ENCODE data around the gene PTPRN.
"Not testable (repeated sequence)": the region's sequence is repeated elsewhere in the genome, so short reads cannot be mapped to it uniquely, and the experiment has no call there.

The PTPRN gene

GRCh38 chr2:219272356-219272755 is 36.8 kb downstream of the PTPRN start:
- in situ Hi-C loops (cut with MboI; ENCODE audit: low sequenced_read_pairs): no loop called here

- in situ Hi-C loops (cut with MboI; ENCODE audit: low sequenced_read_pairs): no loop called here
These were observed 38.2 kb downstream of the PTPRN start for GRCh38 chr2:219271021-219271420.

GRCh38 chr2:219270055-219270372 is 39.2 kb downstream of the PTPRN start:
- in situ Hi-C loops (cut with MboI; ENCODE audit: low sequenced_read_pairs): no loop called here

DNA sequence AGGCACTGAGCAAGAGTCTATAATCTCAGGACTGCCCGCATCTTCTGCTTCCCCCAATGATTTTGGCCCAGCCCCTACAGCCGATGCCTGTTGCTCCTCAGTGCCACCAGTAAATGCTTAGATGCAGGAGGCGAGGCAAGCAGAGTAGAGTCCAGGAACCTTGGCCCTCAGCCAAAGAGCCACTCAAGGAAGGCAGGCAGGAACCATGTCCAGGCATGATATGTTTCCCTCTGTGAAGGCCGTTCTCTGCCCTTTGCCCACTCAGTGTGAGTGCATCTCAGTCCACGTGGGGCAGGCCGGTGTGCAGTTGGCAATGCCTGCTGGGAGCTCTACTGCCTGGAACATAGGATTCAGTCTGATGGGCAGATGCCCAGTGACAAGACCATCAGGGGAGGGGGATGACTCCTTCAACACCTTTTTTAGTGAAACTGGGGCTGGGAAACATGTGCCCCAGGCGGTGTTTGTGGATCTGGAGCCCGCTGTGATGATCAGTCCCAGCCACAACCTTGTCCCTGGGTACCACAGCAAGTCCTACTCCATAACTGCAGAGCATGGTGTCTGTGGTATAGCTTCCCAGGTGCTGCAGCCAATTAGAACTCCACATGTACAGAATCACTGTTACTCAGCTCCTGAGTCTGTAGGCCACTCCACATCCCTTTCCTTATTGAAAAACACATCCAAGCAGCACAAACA is 39.7 kb downstream of the PTPRN start:
- in situ Hi-C loops (cut with MboI; ENCODE audit: low sequenced_read_pairs): no loop called here

- in situ Hi-C loops (cut with MboI; ENCODE audit: low sequenced_read_pairs): no loop called here
These were observed 40.9 kb downstream of the PTPRN start for GRCh38 chr2:219268294-219268693.

- in situ Hi-C loops (cut with MboI; ENCODE audit: low sequenced_read_pairs): no loop called here
These were observed 42.3 kb downstream of the PTPRN start for GRCh38 chr2:219266886-219267285.

- in situ Hi-C loops (cut with MboI; ENCODE audit: low sequenced_read_pairs): no loop called here
These were observed 43.0 kb downstream of the PTPRN start for GRCh38 chr2:219266232-219266631.

GRCh38 chr2:219261024-219261855 is 48.0 kb downstream of the PTPRN start:
- in situ Hi-C loops (cut with MboI; ENCODE audit: low sequenced_read_pairs): no loop called here

DNA sequence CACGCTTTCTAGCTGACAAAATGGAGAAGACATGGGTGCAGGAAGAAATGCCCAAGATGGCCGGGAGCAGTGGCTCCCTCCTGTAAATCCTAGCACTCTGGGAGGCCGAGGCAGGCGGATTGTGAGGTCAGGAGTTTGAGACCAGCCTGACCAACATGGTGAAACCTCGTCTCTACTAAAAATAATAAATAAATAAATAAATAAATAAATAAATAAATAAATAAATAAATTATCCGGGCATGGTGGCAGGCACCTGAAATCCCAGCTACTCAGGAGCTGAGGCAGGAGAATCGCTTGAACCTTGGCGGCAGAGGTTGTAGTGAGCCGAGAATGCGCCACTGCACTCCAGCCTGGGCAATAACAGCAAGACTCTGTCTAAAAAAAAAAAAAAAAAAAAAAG is 50.3 kb downstream of the PTPRN start:
- in situ Hi-C loops (cut with MboI; ENCODE audit: low sequenced_read_pairs): not testable (repeated sequence)

DNA sequence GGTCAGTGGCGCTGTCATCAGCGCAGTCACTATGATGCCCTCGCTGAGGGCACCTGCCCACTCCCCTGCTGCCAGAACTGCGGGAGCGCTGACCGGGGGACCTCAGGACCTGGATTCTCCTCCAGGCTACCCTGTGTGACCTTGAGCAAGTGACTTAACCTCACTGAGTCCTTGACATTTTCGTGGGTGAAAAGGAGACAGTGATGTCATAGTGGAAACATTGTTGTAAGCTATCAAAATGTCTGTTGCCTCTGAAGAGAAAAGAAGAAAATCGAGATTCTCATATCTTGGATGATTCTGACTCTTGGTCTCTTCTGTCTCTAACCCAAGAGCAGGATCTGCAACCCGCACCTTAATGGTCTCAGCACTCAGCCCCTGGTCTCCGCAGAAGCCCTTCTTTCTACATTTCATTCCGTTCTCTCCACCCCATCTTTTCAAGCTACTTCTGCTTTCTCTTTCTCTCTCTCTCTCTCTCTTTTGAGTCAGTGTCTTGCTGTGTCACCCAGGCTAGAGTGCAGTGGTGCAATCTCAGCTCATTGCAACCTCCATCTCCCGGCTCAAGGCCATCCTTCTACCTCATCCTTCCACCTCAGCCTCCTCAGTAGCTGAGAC is 54.5 kb downstream of the PTPRN start:
- in situ Hi-C loops (cut with MboI; ENCODE audit: low sequenced_read_pairs): no loop called here

DNA sequence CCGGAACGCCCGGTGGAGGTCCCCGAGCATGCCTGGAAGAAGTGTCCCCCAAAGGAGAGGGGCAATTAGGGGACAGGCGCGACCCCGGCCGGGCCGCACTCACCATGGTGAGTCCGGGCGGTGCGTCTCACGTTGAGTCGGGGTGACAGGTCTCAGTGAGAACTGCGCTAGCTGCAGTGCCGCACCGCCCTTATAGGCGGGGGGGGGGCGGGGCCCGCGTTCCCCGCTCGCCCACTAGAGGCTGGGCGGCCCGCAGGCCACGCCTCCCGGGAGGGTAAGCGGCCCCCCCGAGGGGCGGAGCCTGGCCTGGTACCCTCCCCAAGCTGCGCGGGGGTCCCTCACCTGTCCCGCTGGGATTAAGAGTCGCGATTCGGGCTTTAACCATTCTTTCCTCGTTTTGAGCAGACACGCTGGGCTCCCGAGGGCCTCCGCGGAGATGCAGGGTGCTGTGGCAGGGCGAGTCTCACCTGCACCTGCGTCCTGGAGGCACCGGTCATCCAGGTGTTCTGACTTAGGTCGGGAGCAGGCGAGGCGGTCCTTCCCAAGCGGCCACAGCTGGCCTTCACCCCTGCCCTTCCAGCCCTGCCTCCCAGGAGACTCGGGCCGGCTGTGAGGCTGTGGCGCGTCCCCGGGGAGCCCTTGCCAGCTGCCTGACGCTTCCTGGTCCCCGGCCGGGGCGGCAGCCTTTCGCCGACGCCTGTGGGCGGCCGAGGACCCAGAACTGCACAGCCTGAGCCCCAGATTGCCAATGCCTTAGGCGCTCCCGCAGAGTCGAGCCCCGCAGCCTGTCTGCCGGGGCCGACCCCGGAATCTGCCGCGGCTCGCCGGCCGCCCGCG is 55.2 kb downstream of the PTPRN start, which contains the start of gene TUBA4A:
TSS of gene TUBA4A (minus strand) at position 166 of the 837 bp plus-strand sequence. CDS start at position 106, 60 bp downstream.
- in situ Hi-C loops (cut with MboI; ENCODE audit: low sequenced_read_pairs): no loop called here

GRCh38 chr2:219252900-219253752 is 56.1 kb downstream of the PTPRN start, which contains the start of gene TUBA4B:
TSS of gene TUBA4B (plus strand) at chr2:219253243. CDS start at chr2:219253408, 165 bp downstream.
- in situ Hi-C loops (cut with MboI; ENCODE audit: low sequenced_read_pairs): no loop called here

DNA sequence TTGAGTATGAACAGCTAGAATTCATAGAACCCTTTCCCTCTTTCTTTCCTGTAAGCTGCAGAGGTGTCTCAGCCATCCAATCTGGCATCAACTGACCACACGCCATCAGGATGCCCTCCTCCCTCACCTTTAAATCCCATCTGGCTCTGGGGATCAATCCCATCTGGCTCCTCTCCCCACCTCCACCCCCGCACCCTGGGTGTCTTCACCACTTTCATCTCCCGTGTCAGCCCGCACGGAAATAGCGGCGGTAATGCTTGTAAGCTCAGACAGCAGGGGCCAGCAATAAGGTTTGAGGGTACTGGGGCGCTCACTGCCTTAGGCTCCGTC is 56.7 kb downstream of the PTPRN start:
- in situ Hi-C loops (cut with MboI; ENCODE audit: low sequenced_read_pairs): no loop called here

- in situ Hi-C loops (cut with MboI; ENCODE audit: low sequenced_read_pairs): no loop called here
These were observed 57.1 kb downstream of the PTPRN start for GRCh38 chr2:219252084-219252483.

- in situ Hi-C loops (cut with MboI; ENCODE audit: low sequenced_read_pairs): no loop called here
These were observed 57.5 kb downstream of the PTPRN start for GRCh38 chr2:219251656-219252055.

- in situ Hi-C loops (cut with MboI; ENCODE audit: low sequenced_read_pairs): no loop called here
These were observed 59.0 kb downstream of the PTPRN start for GRCh38 chr2:219250049-219250781.

DNA sequence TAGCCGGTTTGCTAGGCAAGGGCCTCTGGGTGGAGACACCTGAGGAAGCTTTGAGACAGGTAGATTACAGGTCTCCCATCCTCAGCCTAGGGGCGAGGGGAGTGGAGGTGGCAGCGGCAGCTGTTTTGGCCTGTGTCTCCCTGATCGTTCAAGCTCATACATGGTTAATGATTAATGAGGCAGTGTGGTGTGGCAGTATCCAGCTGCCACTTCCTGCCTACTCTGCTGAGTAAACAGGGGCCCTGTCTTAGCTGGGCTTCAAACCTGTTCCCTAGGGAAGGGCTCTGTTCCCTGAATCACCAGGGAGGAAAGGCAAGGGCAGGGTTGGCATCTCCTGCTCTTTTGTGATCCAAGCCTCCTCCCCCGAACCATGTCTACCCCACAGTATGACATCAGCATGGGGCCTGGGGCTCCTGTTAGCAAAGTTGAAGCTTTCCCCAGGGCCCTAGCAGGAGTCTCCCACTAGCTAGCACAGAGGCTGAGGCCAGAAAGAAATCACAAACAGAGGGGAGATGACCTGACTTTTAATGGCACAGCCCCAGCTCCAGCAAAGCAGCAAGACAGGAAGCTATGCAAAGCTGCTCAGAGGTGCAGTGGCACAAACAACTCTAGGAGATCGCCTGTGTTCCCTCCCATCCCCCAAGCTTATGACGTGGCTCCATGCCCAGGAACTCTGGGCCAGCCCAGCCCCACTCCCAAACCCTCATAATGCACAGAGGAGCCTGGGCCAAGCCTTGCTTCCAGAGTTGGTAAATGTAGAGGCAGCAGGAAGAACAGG is 59.8 kb downstream of the PTPRN start:
- in situ Hi-C loops (cut with MboI; ENCODE audit: low sequenced_read_pairs): no loop called here

DNA sequence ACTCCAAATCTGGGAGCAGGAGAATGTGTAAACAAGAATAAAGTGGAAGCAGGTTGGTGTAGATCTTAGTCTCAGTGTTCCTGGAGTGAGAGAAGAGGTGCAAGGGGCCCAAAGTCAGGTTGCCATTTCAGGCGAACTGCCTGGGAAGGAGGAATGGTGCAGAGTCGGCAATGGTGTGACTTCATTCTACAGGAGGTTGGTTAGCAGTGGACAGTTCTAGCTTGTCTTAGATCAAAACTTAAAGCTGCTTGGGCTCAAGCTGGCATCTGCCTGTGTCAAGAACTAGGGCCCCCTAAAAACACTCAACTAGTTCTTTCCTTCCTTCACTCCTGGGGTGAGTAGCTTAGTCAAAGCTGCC is 60.4 kb downstream of the PTPRN start:
- in situ Hi-C loops (cut with MboI; ENCODE audit: low sequenced_read_pairs): no loop called here

Measured in HL-60/S4 treated with phorbol 12-myristate 13-acetate at 8.2 ng/mL for 4 days and 3 days (cell line).